GM23338 (cell line): ENCODE data around the gene SAMD7. TPM values are rescaled to one million over a fixed set of nuclear protein-coding genes. Genes with fewer than 3 reads are reported as not detected.

Experiments used
- ATAC-seq: fragments of 200-7000 bp; cut with Tn5 transposase; 3 replicates; pipeline ENCODE4 v1.9.1; 2020
- DNase-seq: peaks from one replicate; pipeline ENCODE4 v3.0.0-alpha.2; 2015; ENCODE audit warnings: low spot score
- H2AFZ ChIP-seq: fragments of 200-600 bp; sonication (generic); 2 replicates; pipeline ENCODE4 v1.8.0; 2016; ENCODE audit warnings: antibody characterized with exemption, mild to moderate bottlenecking, moderate library complexity
- H3F3A ChIP-seq: fragments of 200-600 bp; sonication (generic); replicated peaks from 2 replicates; pipeline ENCODE4 v1.8.0; 2017; ENCODE audit warnings: antibody characterized with exemption, mixed run types, low read depth
- H3K27ac ChIP-seq: fragments of 200-600 bp; sonication (generic); 2 replicates; pipeline ENCODE4 v1.6.1; 2016; ENCODE audit warnings: low read depth
- H3K27me3 ChIP-seq: fragments of 200-600 bp; sonication (generic); 2 replicates; pipeline ENCODE4 v1.8.0; 2016; ENCODE audit warnings: mild to moderate bottlenecking, mixed run types, moderate library complexity; ENCODE audit not compliant: insufficient read depth
- H3K36me3 ChIP-seq: fragments of 200-600 bp; sonication (generic); 2 replicates; pipeline ENCODE4 v1.8.0; 2016; ENCODE audit warnings: mild to moderate bottlenecking; ENCODE audit not compliant: insufficient read depth
- H3K4me1 ChIP-seq: fragments of 200-600 bp; sonication (generic); 2 replicates; pipeline ENCODE4 v1.8.0; 2016; ENCODE audit warnings: mild to moderate bottlenecking, moderate library complexity; ENCODE audit not compliant: insufficient read depth
- H3K4me2 ChIP-seq: fragments of 200-600 bp; sonication (generic); 2 replicates; pipeline ENCODE4 v1.7.1; 2017; ENCODE audit warnings: mixed run types
- H3K4me3 ChIP-seq: fragments of 200-600 bp; sonication (generic); 2 replicates; pipeline ENCODE4 v1.6.1; 2016; ENCODE audit warnings: mixed run types
- H3K79me2 ChIP-seq: fragments of 200-600 bp; sonication (generic); replicated peaks from 2 replicates; pipeline ENCODE4 v1.8.0; 2017; ENCODE audit warnings: mild to moderate bottlenecking; ENCODE audit not compliant: insufficient read depth
- H3K9me2 ChIP-seq: fragments of 200-600 bp; sonication (generic); 2 replicates; pipeline ENCODE4 v1.8.0; 2017; ENCODE audit not compliant: insufficient read depth
- H4K20me1 ChIP-seq: fragments of 200-600 bp; sonication (generic); replicated peaks from 2 replicates; pipeline ENCODE4 v1.8.0; 2017; ENCODE audit warnings: mild to moderate bottlenecking; ENCODE audit not compliant: insufficient read depth
- H3K27ac Mint-ChIP-seq: 2 replicates; pipeline ENCODE4 v1.8.0; 2020; ENCODE audit warnings: inconsistent platforms, mild to moderate bottlenecking, moderate library complexity, mixed read lengths
- H3K27me3 Mint-ChIP-seq: 3 replicates; pipeline ENCODE4 v1.8.0; 2022; ENCODE audit warnings: low read depth, mild to moderate bottlenecking, moderate library complexity, mixed read lengths, inconsistent platforms; ENCODE audit not compliant: insufficient read depth, poor library complexity
- H3K36me3 Mint-ChIP-seq: 3 replicates; pipeline ENCODE4 v1.8.0; 2021; ENCODE audit warnings: low read depth, mild to moderate bottlenecking, inconsistent platforms, moderate library complexity, mixed read lengths
- H3K4me1 Mint-ChIP-seq: 3 replicates; pipeline ENCODE4 v1.8.0; 2020; ENCODE audit warnings: mild to moderate bottlenecking, inconsistent platforms, mixed read lengths
- H3K4me3 Mint-ChIP-seq: 3 replicates; pipeline ENCODE4 v1.8.0; 2021; ENCODE audit warnings: moderate library complexity, mild to moderate bottlenecking, inconsistent platforms, mixed read lengths
- H3K9me3 Mint-ChIP-seq: 3 replicates; pipeline ENCODE4 v1.8.0; 2020; ENCODE audit warnings: moderate library complexity, mild to moderate bottlenecking, inconsistent platforms, mixed read lengths
- CREB1 ChIP-seq: fragments of 250-450 bp; sonication (Bioruptor Pico); IDR thresholded peaks from 2 replicates; pipeline ENCODE4 v1.5.0; 2020; ENCODE audit warnings: low read depth, mild to moderate bottlenecking, moderate library complexity
- CTCF ChIP-seq, 2 experiments: fragments of 200-600 bp in 1 of 2; sonication (generic) in 1 of 2; conservative IDR thresholded peaks; 2 replicates each; pipeline versions ENCODE4 v1.5.1 to v1.6.1; 2016 to 2017; ENCODE audit warnings: antibody characterized with exemption in 2 of 2, low read depth in 2 of 2, mild to moderate bottlenecking in 2 of 2, moderate library complexity in 1 of 2
- ETS1 ChIP-seq: IDR thresholded peaks from 2 replicates; pipeline ENCODE4 v1.6.1; 2016; ENCODE audit warnings: antibody characterized with exemption
- EZH2 ChIP-seq: fragments of 200-600 bp; sonication (generic); IDR thresholded peaks from one replicate; pipeline ENCODE4 v1.8.0; 2017; ENCODE audit warnings: antibody characterized with exemption, mild to moderate bottlenecking, low read depth; ENCODE audit not compliant: unreplicated experiment
- JUNB ChIP-seq: IDR thresholded peaks from one replicate; pipeline ENCODE4 v1.6.1; 2016; ENCODE audit warnings: antibody characterized with exemption; ENCODE audit not compliant: unreplicated experiment
- NANOG ChIP-seq: IDR thresholded peaks from 2 replicates; pipeline ENCODE4 v1.6.1; 2016; ENCODE audit warnings: antibody characterized with exemption, borderline replicate concordance
- POLR2AphosphoS5 ChIP-seq: IDR thresholded peaks from 2 replicates; pipeline ENCODE4 v1.6.1; 2016; ENCODE audit warnings: antibody characterized with exemption, low read depth
- REST ChIP-seq: IDR thresholded peaks from one replicate; pipeline ENCODE4 v1.6.1; 2018; ENCODE audit warnings: antibody characterized with exemption; ENCODE audit not compliant: unreplicated experiment
- STAT1 ChIP-seq: IDR thresholded peaks from one replicate; pipeline ENCODE4 v1.6.1; 2016; ENCODE audit warnings: antibody characterized with exemption; ENCODE audit not compliant: unreplicated experiment
- ZNF114 ChIP-seq: fragments of 250-450 bp; sonication (Bioruptor Pico); IDR thresholded peaks from 2 replicates; pipeline ENCODE4 v1.5.0; 2020; ENCODE audit warnings: mild to moderate bottlenecking, moderate library complexity
- ZNF331 ChIP-seq: fragments of 250-450 bp; sonication (Bioruptor Pico); IDR thresholded peaks from 2 replicates; pipeline ENCODE4 v1.5.0; 2020; ENCODE audit warnings: low read depth, mild to moderate bottlenecking, moderate library complexity
- ZNF462 ChIP-seq: fragments of 250-450 bp; sonication (Bioruptor Pico); IDR thresholded peaks from 2 replicates; pipeline ENCODE4 v1.5.0; 2020; ENCODE audit warnings: mild to moderate bottlenecking, moderate library complexity
- polyA plus RNA-seq: library from polyadenylated mRNA; unstranded; fragments of >200 nt; fragmentation: Nextera tagmentation; extraction: Ambion mirVana; gene quantifications from 2 replicates; pipeline ENCODE4 v1.2.1, GENCODE V29; 2016
- total RNA-seq: library from RNA; depleted of rRNA; stranded (reverse); fragments of >200 nt; shearing (Covaris generic); gene quantifications from 2 replicates; pipeline ENCODE4 v1.2.3, GENCODE V29; 2014

SAMD7 gene
- total and polyA plus RNA-seq, 2 experiments from 2014 or later: not detected

GRCh38 chr3:169923189-169923588 is 11.8 kb downstream of the SAMD7 start:
- Histone ChIP-seq H3K27me3 (no peaks in the 10 kb centered on the region), H3K4me1 (no peaks in the 10 kb centered on the region), H3K79me2 (no peaks in the 10 kb centered on the region), H3K36me3 (no peaks in the 10 kb centered on the region), H3F3A (no peaks in the 10 kb centered on the region), H2AFZ (no peak overlapping the region), H3K4me3 (no peak overlapping the region), H3K4me2 (no peak overlapping the region), H3K27ac (no peak overlapping the region), H4K20me1 (no peaks in the 10 kb centered on the region), H3K9me2 (no peaks in the 10 kb centered on the region)
- Mint-ChIP-seq H3K27me3 (peaks cover 3% of the 10 kb centered on the region), H3K36me3 (no peaks in the 10 kb centered on the region), H3K9me3 (no peaks in the 10 kb centered on the region; the same call in 2 of the 3 replicates), H3K4me3 (no peak overlapping the region), H3K27ac (no peak overlapping the region), H3K4me1 (no peaks in the 10 kb centered on the region)
- DNase-seq: no peak
- no peak for ATAC-seq
- TF ChIP-seq CTCF (conservative IDR thresholded peaks at IDR 0.05; ENCODE audit: low read depth in 2 of 2): no peak
- TF ChIP-seq JUNB: no peak
- TF ChIP-seq ETS1: no peak
- TF ChIP-seq ZNF114 (CRISPR knock-in tag): no peak
- no peak for TF ChIP-seq STAT1
- no peak for TF ChIP-seq REST
- TF ChIP-seq ZNF462 (CRISPR knock-in tag): no peak
- no peak for TF ChIP-seq CREB1 (CRISPR knock-in tag)
- no peak for TF ChIP-seq EZH2
- no peak for TF ChIP-seq POLR2AphosphoS5
- TF ChIP-seq ZNF331: no peak
- no peak for TF ChIP-seq NANOG
